ENCODE measurements around the gene POLR1G.
"Not testable (repeated sequence)": the region's sequence is repeated elsewhere in the genome, so short reads cannot be mapped to it uniquely, and the experiment has no call there.

POLR1G gene

DNA sequence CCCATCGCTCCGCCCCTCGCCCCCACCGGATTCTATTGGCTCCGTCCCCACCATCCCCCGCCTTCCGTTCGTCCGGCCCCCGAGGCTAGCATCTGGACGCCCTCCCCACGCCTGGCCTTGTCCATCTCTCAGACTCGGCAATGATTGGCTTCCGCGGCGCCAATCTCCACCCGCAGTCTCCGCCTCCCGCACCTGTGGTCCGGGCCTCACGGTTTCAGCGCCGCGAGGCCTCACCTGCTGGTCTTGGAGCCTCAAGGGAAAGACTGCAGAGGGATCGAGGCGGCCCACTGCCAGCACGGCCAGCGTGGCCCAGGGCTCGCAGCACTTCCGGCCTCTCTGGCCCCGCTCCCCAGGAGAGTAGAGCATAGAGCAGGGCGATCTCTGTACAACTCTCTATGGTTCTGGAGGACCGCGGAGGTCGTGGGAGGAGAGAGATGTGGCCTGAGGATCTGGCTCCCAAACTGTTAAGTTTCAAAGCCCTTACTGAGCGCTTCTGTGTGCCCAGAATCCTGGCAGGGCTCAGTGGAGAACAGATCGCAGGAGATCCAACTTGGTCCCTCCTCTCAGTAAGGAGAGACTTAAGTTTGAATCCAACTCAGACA is 17.2 kb downstream of the POLR1G start, which contains the start of gene ERCC1:
ERCC1 (minus strand) TSS at position 329 of the 602 bp plus-strand sequence. CDS start 543 bp downstream, outside the sequence.
- Histone ChIP-seq H3K27me3 (ENCODE audit: low read depth, low read length) (no peaks in the 10 kb centered on the region), H3K4me3 (ENCODE audit: low read depth in 1 of 2, low read length in 2 of 2) (peak within 1 kb of the TSS; percentile 74 to 81), H3K9me3 (ENCODE audit: control insufficient read depth in 1 of 2, low read length in 2 of 2) (no peaks in the 10 kb centered on the region), H3K36me3 (ENCODE audit: control insufficient read depth in 1 of 2, insufficient read depth in 2 of 2, low read length in 2 of 2) (no peaks in the 10 kb centered on the region), H3K27ac (ENCODE audit: low read length) (peak within 1 kb of the TSS; percentile 99), H3K4me1 (ENCODE audit: control insufficient read depth in 1 of 2, insufficient read depth in 2 of 2, low read length in 2 of 2) (peaks cover 0 to 12% of the 10 kb centered on the region in 2 donors)

DNA sequence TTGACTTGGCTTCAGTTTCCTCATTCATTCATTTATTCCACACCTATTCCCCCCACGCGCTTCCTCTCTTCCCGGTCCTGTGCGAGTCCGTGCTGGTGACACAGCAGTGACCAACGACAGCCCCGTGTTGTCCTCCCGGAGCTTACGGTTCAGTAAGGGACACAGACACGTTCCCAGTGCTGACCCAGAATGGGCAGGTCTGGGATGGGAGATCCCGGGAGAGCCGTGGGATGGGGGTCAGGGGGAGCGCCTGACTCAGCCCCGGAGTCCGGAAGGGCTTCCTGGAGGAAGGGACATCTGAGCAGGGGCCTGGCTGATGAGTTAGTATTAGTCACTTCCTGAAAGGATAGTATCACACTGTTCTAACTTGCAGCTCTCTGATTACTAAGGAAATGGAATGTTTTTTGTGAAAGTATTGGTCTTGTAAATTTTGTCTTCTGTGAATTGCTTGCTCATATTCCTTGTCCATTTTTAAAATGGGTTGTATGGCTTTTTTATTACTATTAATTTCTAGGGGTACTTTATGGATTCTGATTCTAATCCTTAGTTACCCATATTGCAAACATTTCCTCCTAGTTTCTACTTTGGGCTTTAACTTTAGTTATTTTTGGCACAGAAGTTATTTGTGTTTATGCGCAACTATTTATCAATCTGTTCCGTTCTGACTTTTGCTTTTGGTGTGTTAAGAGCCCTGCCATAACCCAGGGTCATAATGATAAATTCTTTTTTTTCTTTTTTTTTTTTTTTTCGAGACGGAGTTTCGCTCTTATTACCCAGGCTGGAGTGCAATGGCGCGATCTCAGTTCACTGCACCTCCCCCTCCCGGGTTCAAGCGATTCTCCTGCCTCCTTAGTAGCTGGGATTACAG is 18.0 kb downstream of the POLR1G start:
- Histone ChIP-seq H3K4me3 (ENCODE audit: low read depth in 1 of 2, low read length in 2 of 2) (peak overlapping the region; percentile 74 to 81), H3K4me1 (ENCODE audit: control insufficient read depth in 1 of 2, insufficient read depth in 2 of 2, low read length in 2 of 2) (peaks cover 0 to 12% of the 10 kb centered on the region in 2 donors), H3K27ac (ENCODE audit: low read length) (peak overlapping the region; percentile 99), H3K9me3 (ENCODE audit: control insufficient read depth in 1 of 2, low read length in 2 of 2) (no peaks in the 10 kb centered on the region), H3K27me3 (ENCODE audit: low read depth, low read length) (no peaks in the 10 kb centered on the region), H3K36me3 (ENCODE audit: control insufficient read depth in 1 of 2, insufficient read depth in 2 of 2, low read length in 2 of 2) (no peaks in the 10 kb centered on the region)

DNA sequence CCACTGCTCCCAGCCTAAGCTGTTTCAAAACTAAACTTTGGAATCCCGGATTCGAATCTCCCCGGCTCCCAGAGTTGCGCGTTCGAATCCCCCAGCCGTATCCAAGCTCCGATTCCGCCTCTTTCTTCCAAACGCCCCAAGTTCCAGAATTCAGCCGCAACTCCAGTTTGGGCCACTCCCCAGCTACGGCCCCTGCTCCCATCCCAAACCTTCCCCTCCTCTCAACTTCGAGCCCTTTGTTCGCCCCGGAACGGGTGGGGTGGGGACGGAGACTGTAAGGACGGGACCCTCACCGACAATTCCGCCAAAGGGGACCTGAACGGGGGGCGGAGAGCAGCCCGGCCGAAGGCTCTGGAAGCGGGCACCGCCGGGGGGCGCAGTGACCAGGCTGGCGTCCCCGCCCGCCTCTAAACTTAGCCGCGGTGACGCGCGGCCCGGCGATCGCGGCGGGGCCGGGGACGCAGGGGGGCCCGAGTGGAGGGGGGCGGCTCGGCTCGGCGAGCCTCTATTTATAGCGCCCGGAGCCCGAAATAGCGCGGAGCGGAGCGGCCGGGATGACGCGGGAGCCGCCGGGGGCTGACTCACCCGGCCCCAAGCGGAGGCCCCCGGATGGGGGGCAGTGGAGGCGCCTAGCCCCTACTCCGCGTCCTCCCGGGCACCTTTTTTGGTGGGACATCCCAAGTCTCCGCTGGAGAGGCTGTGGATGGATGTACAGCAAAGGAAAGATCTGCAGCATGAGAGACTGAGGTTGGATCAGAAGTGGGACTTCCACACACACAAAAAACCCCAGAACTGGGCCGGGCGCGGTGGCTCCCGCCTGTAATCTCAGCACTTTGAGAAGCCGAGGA is 22.2 kb downstream of the POLR1G start:
- peak overlapping the region; percentile 58 to 60 for H3K4me3 ChIP-seq (ENCODE audit: low read depth in 1 of 2, low read length in 2 of 2)
- no peaks in the 10 kb centered on the region for H3K9me3 ChIP-seq (ENCODE audit: control insufficient read depth in 1 of 2, low read length in 2 of 2)
- H3K36me3 ChIP-seq (ENCODE audit: control insufficient read depth in 1 of 2, insufficient read depth in 2 of 2, low read length in 2 of 2), result no peaks in the 10 kb centered on the region
- no peaks in the 10 kb centered on the region for H3K27me3 ChIP-seq (ENCODE audit: low read depth, low read length)
- no peak overlapping the region for H3K27ac ChIP-seq (ENCODE audit: low read length)
- H3K4me1 ChIP-seq (ENCODE audit: control insufficient read depth in 1 of 2, insufficient read depth in 2 of 2, low read length in 2 of 2), result no peaks in the 10 kb centered on the region

DNA sequence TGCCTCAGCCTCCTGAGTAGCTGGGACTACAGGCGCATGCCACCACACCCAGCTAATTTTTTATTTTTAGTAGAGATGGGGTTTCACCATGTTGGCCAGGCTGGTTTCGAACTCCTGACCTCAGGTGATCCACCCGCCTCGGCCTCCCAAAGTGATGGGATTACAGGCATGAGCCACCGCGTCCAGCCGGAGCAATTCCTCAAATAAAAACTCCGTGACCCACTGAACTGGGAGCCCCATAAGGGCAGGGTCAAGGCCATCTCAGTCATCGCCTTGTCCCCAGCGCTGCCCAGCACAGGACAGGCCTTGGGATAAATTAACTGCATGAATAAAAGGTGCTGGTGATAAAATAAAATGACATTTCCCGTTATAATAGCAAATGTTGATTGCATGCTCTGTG is 23.5 kb downstream of the POLR1G start:
- H3K27ac ChIP-seq (ENCODE audit: low read length); H3K36me3 ChIP-seq (ENCODE audit: control insufficient read depth in 1 of 2, insufficient read depth in 2 of 2, low read length in 2 of 2); H3K4me1 ChIP-seq (ENCODE audit: control insufficient read depth in 1 of 2, insufficient read depth in 2 of 2, low read length in 2 of 2); H3K9me3 ChIP-seq (ENCODE audit: control insufficient read depth in 1 of 2, low read length in 2 of 2); H3K27me3 ChIP-seq (ENCODE audit: low read depth, low read length); H3K4me3 ChIP-seq (ENCODE audit: low read depth in 1 of 2, low read length in 2 of 2): not testable (repeated sequence)

DNA sequence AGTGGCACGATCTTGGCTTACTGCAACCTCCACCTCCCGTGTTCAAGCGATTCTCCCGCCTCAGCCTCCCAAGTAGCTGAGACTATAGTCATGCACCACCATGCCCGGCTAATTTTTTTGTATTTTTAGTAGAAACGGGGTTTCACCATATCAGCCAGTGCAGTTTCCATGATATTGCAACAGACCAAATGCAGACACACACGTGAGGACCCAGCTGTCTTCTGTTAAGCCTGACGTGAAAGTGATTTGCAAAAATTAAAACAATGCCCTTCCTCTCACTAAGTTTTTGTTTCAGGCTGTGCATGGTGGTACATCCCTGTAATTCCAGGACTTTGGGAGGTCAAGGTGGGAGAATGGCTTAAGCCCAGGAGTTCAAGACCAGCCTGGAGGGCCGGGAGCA is 24.6 kb downstream of the POLR1G start:
- not testable (repeated sequence) for H3K27me3 ChIP-seq (ENCODE audit: low read depth, low read length); H3K36me3 ChIP-seq (ENCODE audit: control insufficient read depth in 1 of 2, insufficient read depth in 2 of 2, low read length in 2 of 2)

DNA sequence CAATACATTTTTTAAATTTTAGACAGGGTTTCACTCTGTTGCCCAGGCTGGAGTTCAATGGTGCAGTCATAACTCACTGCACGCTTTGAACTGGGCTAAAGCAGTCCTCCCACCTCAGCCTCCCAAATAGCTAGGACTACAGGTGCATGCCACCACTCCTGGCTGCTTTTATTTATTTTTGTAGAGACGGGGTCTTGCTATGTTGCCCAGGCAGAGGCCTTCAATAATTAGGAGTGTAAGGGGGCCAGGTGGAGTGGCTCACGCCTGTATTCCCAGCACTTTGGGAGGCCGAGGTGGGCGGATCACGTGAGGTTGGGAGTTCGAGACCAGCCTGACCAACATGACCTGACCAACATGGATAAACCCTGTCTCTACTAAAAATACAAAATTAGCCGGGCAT is 26.1 kb downstream of the POLR1G start:
- H3K36me3 ChIP-seq (ENCODE audit: control insufficient read depth in 1 of 2, insufficient read depth in 2 of 2, low read length in 2 of 2); H3K4me1 ChIP-seq (ENCODE audit: control insufficient read depth in 1 of 2, insufficient read depth in 2 of 2, low read length in 2 of 2); H3K27me3 ChIP-seq (ENCODE audit: low read depth, low read length); H3K27ac ChIP-seq (ENCODE audit: low read length); H3K4me3 ChIP-seq (ENCODE audit: low read depth in 1 of 2, low read length in 2 of 2); H3K9me3 ChIP-seq (ENCODE audit: control insufficient read depth in 1 of 2, low read length in 2 of 2): not testable (repeated sequence)

More for the DNA sequence above, 24.6 kb downstream of the POLR1G start:
- H3K4me1 ChIP-seq (ENCODE audit: control insufficient read depth in 1 of 2, insufficient read depth in 2 of 2, low read length in 2 of 2); H3K27ac ChIP-seq (ENCODE audit: low read length); H3K9me3 ChIP-seq (ENCODE audit: control insufficient read depth in 1 of 2, low read length in 2 of 2); H3K4me3 ChIP-seq (ENCODE audit: low read depth in 1 of 2, low read length in 2 of 2): not testable (repeated sequence)

DNA sequence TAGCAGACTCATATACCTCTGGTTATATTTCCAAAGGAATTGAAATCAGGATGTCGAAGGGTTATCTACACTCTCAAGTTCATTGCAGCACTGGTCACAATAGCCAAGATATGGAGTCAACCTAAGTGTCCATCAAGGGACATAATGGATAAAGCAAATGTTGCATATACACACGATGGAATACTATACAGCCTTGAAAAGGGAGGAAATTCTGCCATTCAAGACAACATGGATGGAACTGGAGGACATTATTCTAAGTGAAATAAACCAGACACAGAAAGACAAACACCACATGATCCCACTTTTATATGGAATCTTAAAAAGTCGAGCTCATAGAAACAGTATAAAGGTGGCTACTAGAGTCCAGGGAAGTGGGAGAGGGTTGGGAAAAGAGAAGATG is 30.9 kb downstream of the POLR1G start:
- no peak overlapping the region for H3K4me3 ChIP-seq (ENCODE audit: low read depth in 1 of 2, low read length in 2 of 2)
- no peaks in the 10 kb centered on the region for H3K27me3 ChIP-seq (ENCODE audit: low read depth, low read length)
- no peak overlapping the region for H3K27ac ChIP-seq (ENCODE audit: low read length)
- H3K36me3 ChIP-seq (ENCODE audit: control insufficient read depth in 1 of 2, insufficient read depth in 2 of 2, low read length in 2 of 2), result no peaks in the 10 kb centered on the region
- peaks cover 3 to 5% of the 10 kb centered on the region in 2 donors for H3K4me1 ChIP-seq (ENCODE audit: control insufficient read depth in 1 of 2, insufficient read depth in 2 of 2, low read length in 2 of 2)
- H3K9me3 ChIP-seq (ENCODE audit: control insufficient read depth in 1 of 2, low read length in 2 of 2), result no peaks in the 10 kb centered on the region

DNA sequence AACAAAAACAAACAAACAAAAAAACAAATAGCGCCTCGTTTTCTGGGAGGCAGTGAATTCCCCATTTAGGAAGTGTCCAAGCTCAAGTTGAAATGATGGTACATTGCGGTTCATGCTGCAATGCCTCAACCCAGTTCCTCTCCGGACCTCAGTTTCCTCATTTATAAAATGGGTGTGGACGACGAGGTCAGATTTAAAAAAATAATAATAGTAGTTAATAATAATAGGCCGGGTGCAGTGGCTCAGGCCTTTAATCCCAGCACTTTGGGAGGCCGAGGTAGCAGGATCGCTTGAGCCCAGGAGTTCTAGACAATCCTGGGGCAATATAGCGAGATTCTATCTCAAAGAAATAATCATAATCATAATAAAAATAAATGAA is 32.7 kb downstream of the POLR1G start:
- H3K4me1 ChIP-seq (ENCODE audit: control insufficient read depth in 1 of 2, insufficient read depth in 2 of 2, low read length in 2 of 2), result peaks cover 3 to 15% of the 10 kb centered on the region in 2 donors
- H3K27ac ChIP-seq (ENCODE audit: low read length), result no peak overlapping the region
- peak overlapping the region in 1 of 2 donors; percentile 67 for H3K4me3 ChIP-seq (ENCODE audit: low read depth in 1 of 2, low read length in 2 of 2)

DNA sequence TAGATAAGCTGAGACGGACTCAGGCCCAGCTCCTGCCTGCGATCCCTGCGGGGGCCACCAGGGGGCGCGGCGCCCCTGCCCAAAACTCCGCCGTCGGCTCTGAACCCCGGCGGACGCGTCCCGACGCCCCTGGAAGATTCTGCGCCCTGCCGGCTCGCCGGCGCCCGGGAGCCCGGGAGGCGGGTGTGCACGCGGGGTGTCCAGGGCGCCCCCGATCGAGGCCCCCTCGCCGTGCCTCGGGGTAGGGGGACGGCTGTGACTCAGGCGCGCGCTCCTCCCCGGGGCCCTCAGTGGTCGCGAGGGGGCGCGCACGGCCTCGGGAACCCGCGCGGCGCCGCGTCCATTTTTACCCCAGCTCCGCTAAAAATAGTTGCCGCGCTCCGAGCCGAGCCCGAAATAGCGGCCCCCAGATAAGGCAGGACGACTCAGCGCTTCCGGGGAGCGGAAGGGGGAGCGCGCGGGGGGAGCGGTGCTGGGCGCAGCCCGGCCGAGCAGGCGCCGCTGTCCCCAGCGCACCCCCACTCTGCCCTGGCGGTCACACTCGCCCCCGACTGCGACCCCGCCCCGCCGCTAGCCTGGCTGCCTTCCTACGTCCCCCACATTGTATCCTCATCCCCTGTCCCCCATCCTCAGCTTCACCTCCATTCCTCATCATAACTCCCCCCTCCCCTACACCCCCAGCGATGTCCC is 33.3 kb downstream of the POLR1G start:
- Histone ChIP-seq H3K9me3 (ENCODE audit: control insufficient read depth in 1 of 2, low read length in 2 of 2) (no peaks in the 10 kb centered on the region), H3K27ac (ENCODE audit: low read length) (peak overlapping the region; percentile 72), H3K4me1 (ENCODE audit: control insufficient read depth in 1 of 2, insufficient read depth in 2 of 2, low read length in 2 of 2) (peaks cover 3 to 20% of the 10 kb centered on the region in 2 donors), H3K36me3 (ENCODE audit: control insufficient read depth in 1 of 2, insufficient read depth in 2 of 2, low read length in 2 of 2) (peaks cover 0 to 4% of the 10 kb centered on the region in 2 donors), H3K4me3 (ENCODE audit: low read depth in 1 of 2, low read length in 2 of 2) (peak overlapping the region; percentile 16 to 67), H3K27me3 (ENCODE audit: low read depth, low read length) (no peaks in the 10 kb centered on the region)

More for the DNA sequence above, 32.7 kb downstream of the POLR1G start:
- H3K9me3 ChIP-seq (ENCODE audit: control insufficient read depth in 1 of 2, low read length in 2 of 2), result no peaks in the 10 kb centered on the region
- H3K36me3 ChIP-seq (ENCODE audit: control insufficient read depth in 1 of 2, insufficient read depth in 2 of 2, low read length in 2 of 2), result peaks cover 0 to 4% of the 10 kb centered on the region in 2 donors
- no peaks in the 10 kb centered on the region for H3K27me3 ChIP-seq (ENCODE audit: low read depth, low read length)

DNA sequence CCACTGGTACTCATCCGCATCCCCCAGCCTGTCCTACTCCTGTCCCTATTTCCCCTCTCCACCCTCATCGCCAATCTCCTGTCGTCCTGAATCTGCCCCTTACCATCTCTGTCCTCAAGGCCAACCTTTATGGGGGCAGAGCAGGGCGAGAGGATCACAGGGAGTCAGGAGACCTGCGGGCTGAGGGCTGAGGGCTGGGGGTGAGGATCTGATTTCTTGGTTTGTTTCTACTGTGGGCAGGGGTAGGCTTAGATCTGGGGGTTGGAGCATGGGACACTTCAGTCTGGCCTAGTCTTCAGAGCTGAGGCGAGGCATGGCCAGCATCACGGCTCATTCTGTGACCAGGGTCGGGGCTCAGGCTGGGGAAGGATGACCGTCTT is 33.8 kb downstream of the POLR1G start:
- peaks cover 0 to 4% of the 10 kb centered on the region in 2 donors for H3K36me3 ChIP-seq (ENCODE audit: control insufficient read depth in 1 of 2, insufficient read depth in 2 of 2, low read length in 2 of 2)
- H3K4me1 ChIP-seq (ENCODE audit: control insufficient read depth in 1 of 2, insufficient read depth in 2 of 2, low read length in 2 of 2), result peaks cover 3 to 25% of the 10 kb centered on the region in 2 donors
- H3K4me3 ChIP-seq (ENCODE audit: low read depth in 1 of 2, low read length in 2 of 2), result peak overlapping the region; percentile 16 to 67
- no peaks in the 10 kb centered on the region for H3K27me3 ChIP-seq (ENCODE audit: low read depth, low read length)
- no peaks in the 10 kb centered on the region for H3K9me3 ChIP-seq (ENCODE audit: control insufficient read depth in 1 of 2, low read length in 2 of 2)
- H3K27ac ChIP-seq (ENCODE audit: low read length), result peak overlapping the region; percentile 72

All from muscle layer of duodenum (tissue), 2 donors.